CD4-positive, alpha-beta T cell treated with Interferon gamma for 1 hour (primary cell): ENCODE results near the gene CHID1.

Experiments used
- DNase-seq: peaks from one replicate; pipeline ENCODE4 v3.0.0-alpha.2; 2020

CHID1 gene

GRCh38 chr11:845872-846495, 64.6 kb downstream of the CHID1 start:
- DNase-seq: no peak

GRCh38 chr11:844693-845644, 65.6 kb downstream of the CHID1 start:
- peak; percentile 54 for DNase-seq

GRCh38 chr11:843818-844692, 66.6 kb downstream of the CHID1 start:
- peak; percentile 64 for DNase-seq

- DNase-seq: no peak
Observed at GRCh38 chr11:843086-843734, 67.4 kb downstream of the CHID1 start.

- peak; percentile 80 for DNase-seq
Observed at GRCh38 chr11:842370-843002, 68.1 kb downstream of the CHID1 start, which contains the start of the genes POLR2L and TSPAN4. TSS of gene POLR2L (minus strand) at chr11:842529. CDS start at chr11:842508, 21 bp downstream. TSS of gene TSPAN4 (plus strand) at chr11:842852. CDS start at chr11:850305, 7,453 bp downstream.

DNA sequence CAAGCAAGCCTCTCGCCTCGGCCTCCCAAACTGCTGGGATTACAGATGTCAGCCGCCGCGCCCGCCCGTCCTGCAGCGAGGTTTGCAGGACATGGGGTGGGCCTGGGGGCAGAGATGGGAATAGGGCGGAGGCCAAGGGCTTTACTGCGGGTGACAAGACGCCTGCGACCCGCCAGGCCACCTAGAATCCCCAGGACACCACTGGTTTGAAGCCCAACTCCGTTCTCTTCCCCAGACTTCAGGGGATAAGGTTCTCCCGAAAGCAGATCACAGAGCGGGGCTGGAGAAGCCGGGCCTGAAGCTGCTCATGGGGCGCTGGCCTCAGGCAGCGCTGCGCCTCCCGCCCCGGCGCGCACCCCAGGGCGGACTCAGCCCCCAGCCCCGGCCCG, 68.6 kb downstream of the CHID1 start:
- no peak for DNase-seq

GRCh38 chr11:839875-840617, 70.6 kb downstream of the CHID1 start:
- no peak for DNase-seq

GRCh38 chr11:839280-839623, 71.4 kb downstream of the CHID1 start:
- no peak for DNase-seq

DNA sequence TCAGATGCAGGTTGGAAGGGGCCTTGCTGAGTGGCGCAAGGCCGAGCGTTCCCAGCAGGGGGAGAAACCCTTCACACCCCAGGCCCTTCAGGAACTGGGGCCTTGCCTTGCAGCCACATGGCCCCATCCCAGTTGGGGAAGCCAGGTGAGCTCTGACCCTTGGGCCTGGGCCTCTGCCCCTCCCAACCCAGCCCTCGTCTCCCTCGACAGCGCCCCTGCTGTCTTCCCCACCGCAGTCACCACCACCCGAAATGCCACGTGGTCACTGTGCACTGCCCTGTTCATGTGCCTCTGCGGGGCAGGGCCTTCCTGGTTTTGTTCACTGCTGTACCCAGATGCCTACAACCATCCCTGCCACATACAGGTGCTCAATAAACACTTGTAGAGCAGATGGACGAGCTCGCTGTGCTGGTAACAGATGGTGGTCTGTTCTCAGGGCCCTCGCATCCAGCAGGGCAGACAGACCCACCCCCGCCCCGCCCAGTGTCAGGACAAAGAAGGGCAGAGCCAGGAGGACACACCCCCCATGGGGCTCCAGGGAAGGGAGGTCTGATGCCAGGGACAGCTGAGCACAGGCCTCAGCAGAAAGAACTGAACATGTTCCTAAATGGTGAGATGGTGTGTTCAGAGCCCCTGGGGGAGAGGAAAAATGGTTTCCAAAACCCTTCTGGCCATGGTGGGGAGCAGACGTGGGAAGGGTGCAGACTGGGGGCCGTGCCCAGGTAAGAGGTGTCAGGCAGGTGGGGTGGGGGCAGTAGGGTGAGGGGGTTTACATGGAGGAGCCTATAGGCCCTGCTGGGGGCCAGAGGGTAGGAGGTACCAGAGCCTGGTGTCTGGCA, 72.0 kb downstream of the CHID1 start:
- no peak for DNase-seq

- DNase-seq: no peak
Observed at GRCh38 chr11:837990-838307, 72.7 kb downstream of the CHID1 start.

GRCh38 chr11:837189-837989, 73.2 kb downstream of the CHID1 start:
- DNase-seq: no peak

DNA sequence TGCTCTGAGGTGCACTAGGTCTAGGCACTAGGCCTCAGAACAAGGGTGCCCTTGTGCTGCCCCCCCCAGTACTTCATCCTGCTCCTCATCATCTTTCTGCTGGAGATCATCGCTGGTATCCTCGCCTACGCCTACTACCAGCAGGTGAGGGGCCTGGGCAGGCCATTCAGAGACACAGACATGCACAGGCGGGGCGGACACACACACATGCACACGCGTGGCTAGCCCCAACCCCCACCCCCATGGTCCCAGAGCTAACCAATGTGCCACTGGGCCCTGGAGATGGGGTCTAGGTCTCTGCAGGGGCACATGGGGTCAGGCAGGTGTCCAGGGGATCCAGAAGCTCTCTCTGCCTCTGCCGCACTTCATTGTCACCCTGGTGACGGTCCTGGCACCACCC, 73.9 kb downstream of the CHID1 start:
- DNase-seq: no peak

GRCh38 chr11:836274-836673, 74.3 kb downstream of the CHID1 start:
- DNase-seq: no peak

GRCh38 chr11:834371-835316, 76.0 kb downstream of the CHID1 start:
- peak; percentile 42 for DNase-seq

GRCh38 chr11:833849-834311, 76.7 kb downstream of the CHID1 start:
- no peak for DNase-seq

DNA sequence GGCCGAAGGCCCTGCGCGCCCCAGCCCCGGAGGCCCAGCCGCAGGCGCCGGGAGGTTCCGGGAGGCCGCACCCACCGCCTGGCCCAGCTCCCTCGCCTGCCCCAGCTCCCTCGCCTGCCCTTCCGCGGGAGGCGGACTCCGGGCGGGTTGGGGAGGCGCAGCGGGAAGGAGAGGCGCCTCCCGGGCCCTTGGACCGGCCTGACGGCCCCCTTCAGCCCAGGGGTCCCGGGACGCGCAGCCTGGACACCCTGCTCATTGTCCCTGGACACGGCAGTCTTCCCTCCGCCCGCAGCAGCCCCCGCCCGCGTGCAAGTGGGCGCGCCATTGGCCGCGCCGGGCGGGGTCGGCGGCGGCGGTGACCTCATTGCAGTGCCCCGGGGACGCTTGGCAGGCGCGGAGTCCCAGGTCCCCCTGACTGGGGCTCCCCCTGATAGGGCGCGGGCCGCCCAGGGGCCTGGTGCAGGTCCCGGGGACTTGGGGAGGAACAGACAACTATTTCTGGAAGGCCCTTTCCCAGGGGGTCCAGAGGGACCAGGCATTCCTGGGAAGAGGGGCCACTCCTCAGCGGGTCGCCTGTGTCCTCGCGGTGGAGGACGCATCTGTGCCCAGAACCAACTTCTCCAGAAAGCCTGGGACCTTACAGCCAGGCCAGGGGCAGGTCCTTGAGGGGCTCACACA, 77.4 kb downstream of the CHID1 start:
- no peak for DNase-seq

- DNase-seq: peak; percentile 36
Observed at GRCh38 chr11:832529-833113, 78.0 kb downstream of the CHID1 start, which contains the start of gene CD151. TSS of gene CD151 (plus strand) at chr11:832952. CDS start at chr11:836070, 3,118 bp downstream.
